H9 (cell line): Measurements from ENCODE around the gene DNM1. TPM values are rescaled to one million over a fixed set of nuclear protein-coding genes. Genes with fewer than 3 reads are reported as not detected.

Experiments
- DNase-seq: peaks from one replicate; pipeline ENCODE4 v3.0.0-alpha.2; 2017
- H2AFZ ChIP-seq: one replicate; pipeline ENCODE4 v1.6.1; 2013; ENCODE audit warnings: mild to moderate bottlenecking, low read length, control low read depth, moderate library complexity
- H2AK5ac ChIP-seq: 2 replicates; pipeline ENCODE4 v1.6.1; 2013; ENCODE audit warnings: low read length, control low read depth, mixed read lengths; ENCODE audit not compliant: insufficient read length
- H2BK120ac ChIP-seq: one replicate; pipeline ENCODE4 v1.6.1; 2013; ENCODE audit warnings: low read depth, mild to moderate bottlenecking, low read length, control low read depth, inconsistent platforms; ENCODE audit not compliant: poor library complexity, severe bottlenecking
- H2BK12ac ChIP-seq: 2 replicates; pipeline ENCODE4 v1.6.1; 2013; ENCODE audit warnings: low read length, control low read depth, mixed read lengths, low read depth; ENCODE audit not compliant: insufficient read length
- H2BK15ac ChIP-seq: 2 replicates; pipeline ENCODE4 v1.6.1; 2013; ENCODE audit warnings: low read depth, low read length, control low read depth
- H2BK20ac ChIP-seq: one replicate; pipeline ENCODE4 v1.6.1; 2013; ENCODE audit warnings: low read depth, mild to moderate bottlenecking, low read length, control low read depth, inconsistent platforms; ENCODE audit not compliant: poor library complexity, severe bottlenecking
- H2BK5ac ChIP-seq: 2 replicates; pipeline ENCODE4 v1.6.1; 2013; ENCODE audit warnings: low read length, control low read depth, mixed read lengths; ENCODE audit not compliant: insufficient read length
- H3K14ac ChIP-seq: 2 replicates; pipeline ENCODE4 v1.6.1; 2013; ENCODE audit warnings: low read length, control low read depth; ENCODE audit not compliant: insufficient read depth
- H3K18ac ChIP-seq: 2 replicates; pipeline ENCODE4 v1.6.1; 2013; ENCODE audit warnings: low read depth, mild to moderate bottlenecking, mixed read lengths, low read length, control low read depth; ENCODE audit not compliant: insufficient read length
- H3K23ac ChIP-seq: 2 replicates; pipeline ENCODE4 v1.6.1; 2013; ENCODE audit warnings: low read length, control low read depth, mixed read lengths, low read depth; ENCODE audit not compliant: insufficient read length
- H3K23me2 ChIP-seq: 2 replicates; pipeline ENCODE4 v1.6.1; 2013; ENCODE audit warnings: low read depth, mild to moderate bottlenecking, mixed read lengths, low read length, control low read depth; ENCODE audit not compliant: insufficient read length, poor library complexity, severe bottlenecking
- H3K27ac ChIP-seq: 2 replicates; pipeline ENCODE4 v1.5.1; 2013; ENCODE audit warnings: low read length, control low read depth, mixed read lengths, low read depth; ENCODE audit not compliant: insufficient read length
- H3K27me3 ChIP-seq: 2 replicates; pipeline ENCODE4 v1.6.1; 2013; ENCODE audit warnings: low read length, control low read depth, inconsistent platforms; ENCODE audit not compliant: insufficient read depth
- H3K4ac ChIP-seq: 2 replicates; pipeline ENCODE4 v1.6.1; 2013; ENCODE audit warnings: low read depth, mild to moderate bottlenecking, control low read depth, inconsistent platforms, low read length, moderate library complexity
- H3K4me1 ChIP-seq: 2 replicates; pipeline ENCODE4 v1.6.1; 2013; ENCODE audit warnings: low read length, control low read depth, inconsistent platforms; ENCODE audit not compliant: insufficient read depth
- H3K4me2 ChIP-seq: 2 replicates; pipeline ENCODE4 v1.6.1; 2013; ENCODE audit warnings: low read length, control low read depth, mixed read lengths; ENCODE audit not compliant: insufficient read length, insufficient read depth
- H3K56ac ChIP-seq: 2 replicates; pipeline ENCODE4 v1.6.1; 2013; ENCODE audit warnings: low read depth, mild to moderate bottlenecking, mixed read lengths, low read length, control low read depth; ENCODE audit not compliant: insufficient read length
- H3K79me1 ChIP-seq: 2 replicates; pipeline ENCODE4 v1.6.1; 2013; ENCODE audit warnings: low read depth, mild to moderate bottlenecking, moderate library complexity, low read length, control low read depth, inconsistent platforms; ENCODE audit not compliant: insufficient read depth, poor library complexity, severe bottlenecking
- H3K79me2 ChIP-seq: 2 replicates; pipeline ENCODE4 v1.6.1; 2013; ENCODE audit warnings: low read length, control low read depth, inconsistent platforms; ENCODE audit not compliant: insufficient read depth
- H3K9ac ChIP-seq: 2 replicates; pipeline ENCODE4 v1.6.1; 2013; ENCODE audit warnings: low read length, control low read depth, mixed read lengths; ENCODE audit not compliant: insufficient read length; ENCODE audit errors: extremely low read depth
- H3K9me3 ChIP-seq: one replicate; pipeline ENCODE4 v1.6.1; 2013; ENCODE audit warnings: low read depth, low read length, inconsistent platforms; ENCODE audit not compliant: control insufficient read depth
- H3T11ph ChIP-seq: one replicate; pipeline ENCODE4 v1.6.1; 2013; ENCODE audit warnings: mild to moderate bottlenecking, low read length, control low read depth, inconsistent platforms
- H4K20me1 ChIP-seq: one replicate; pipeline ENCODE4 v1.6.1; 2013; ENCODE audit not compliant: control insufficient read depth, insufficient read length, insufficient read depth
- H4K5ac ChIP-seq: 2 replicates; pipeline ENCODE4 v1.6.1; 2013; ENCODE audit warnings: low read depth, mild to moderate bottlenecking, mixed read lengths, low read length, control low read depth; ENCODE audit not compliant: insufficient read length
- H4K8ac ChIP-seq: replicated peaks from 2 replicates; pipeline ENCODE4 v1.6.1; 2013; ENCODE audit warnings: low read length, control low read depth, mixed read lengths, low read depth; ENCODE audit not compliant: insufficient read length
- H4K91ac ChIP-seq: 2 replicates; pipeline ENCODE4 v1.6.1; 2013; ENCODE audit warnings: low read depth, mild to moderate bottlenecking, moderate library complexity, mixed read lengths, low read length, control low read depth; ENCODE audit not compliant: insufficient read length
- H3K27ac Mint-ChIP-seq, 3 experiments: 2 replicates in 2 of 3; 3 replicates in 1 of 3; pipeline ENCODE4 v1.8.0; 2020 to 2021; ENCODE audit warnings: mixed read lengths in 3 of 3, mild to moderate bottlenecking in 1 of 3, moderate library complexity in 1 of 3
- H3K27me3 Mint-ChIP-seq: 2 replicates; pipeline ENCODE4 v1.8.0; 2021; ENCODE audit warnings: low read depth, mild to moderate bottlenecking, moderate library complexity, mixed read lengths
- H3K36me3 Mint-ChIP-seq, 3 experiments: 2 replicates in 2 of 3; 3 replicates in 1 of 3; pipeline ENCODE4 v1.8.0; 2020 to 2021; ENCODE audit warnings: low read depth in 3 of 3, mixed read lengths in 3 of 3; ENCODE audit not compliant: insufficient read depth in 1 of 3
- H3K4me1 Mint-ChIP-seq, 2 experiments: 2 replicates each; pipeline ENCODE4 v1.8.0; 2020; ENCODE audit warnings: mixed read lengths in 2 of 2
- H3K4me3 Mint-ChIP-seq, 2 experiments: 2 replicates in 1 of 2; 3 replicates in 1 of 2; pipeline ENCODE4 v1.8.0; 2020 to 2021; ENCODE audit warnings: mild to moderate bottlenecking in 2 of 2, mixed read lengths in 2 of 2, moderate library complexity in 1 of 2
- H3K9me3 Mint-ChIP-seq, 2 experiments: 2 replicates in 1 of 2; 3 replicates in 1 of 2; pipeline ENCODE4 v1.8.0; 2020; ENCODE audit warnings: mild to moderate bottlenecking in 2 of 2, mixed read lengths in 2 of 2, moderate library complexity in 1 of 2
- CTCF ChIP-seq: fragments of 200-600 bp; sonication (generic); conservative IDR thresholded peaks from 3 replicates; pipeline ENCODE4 v1.8.0; 2021; ENCODE audit warnings: antibody characterized with exemption, mild to moderate bottlenecking
- WGBS: extraction: QIAGEN DNeasy Blood & Tissue Kit; methylation state at CpG from one replicate; pipeline ENCODE4 v1.1.7; 2013; ENCODE audit warnings: missing lambda C conversion rate, low lambda C conversion rate, mixed read lengths; ENCODE audit not compliant: insufficient read length; ENCODE audit errors: extremely low coverage; 5-methylcytosine and 5-hydroxymethylcytosine counted together
- total RNA-seq: library from RNA; stranded (reverse); gene quantifications from 2 replicates; pipeline ENCODE4 v1.2.1, GENCODE V29; 2021

Gene DNM1
- total RNA-seq, 1 experiment from 2014 or later, result 58.0 TPM

- H3K4me1 ChIP-seq, result peaks cover 6% of the 10 kb centered on the region; the same call in 1 of the 2 replicates
- no peak overlapping the region for H2AFZ ChIP-seq
- no peak overlapping the region for H4K8ac ChIP-seq
- peak overlapping the region; percentile 83 for H3K4me2 ChIP-seq
- H3K79me2 ChIP-seq, result no peaks in the 10 kb centered on the region
- no peak overlapping the region for H3K9ac ChIP-seq
- no peak overlapping the region for H2BK12ac ChIP-seq
- no peaks in the 10 kb centered on the region for H3K27me3 ChIP-seq
- no peak overlapping the region for H2BK20ac ChIP-seq
- WGBS, result no CpG with 5 or more reads among the region's 2 CpGs
- no peaks in the 10 kb centered on the region for H4K20me1 ChIP-seq
- no peak overlapping the region for H3K27ac ChIP-seq
- H3K4me3 Mint-ChIP-seq, result peak overlapping the region; percentile 68 to 90
- no peaks in the 10 kb centered on the region for H3K9me3 Mint-ChIP-seq
- TF ChIP-seq CTCF, result no peak
- peak overlapping the region in 2 of 3 experiments; percentile 9 to 96; a peak in 2 of 7 replicates for H3K27ac Mint-ChIP-seq
- H4K91ac ChIP-seq, result no peak overlapping the region
- H3K27me3 Mint-ChIP-seq, result no peaks in the 10 kb centered on the region; the same call in 1 of the 2 replicates
- H3K4ac ChIP-seq, result no peak overlapping the region
- no peak overlapping the region for H3T11ph ChIP-seq
- no peak overlapping the region for H3K14ac ChIP-seq
- DNase-seq, result no peak
- no peak overlapping the region for H2AK5ac ChIP-seq
- H2BK5ac ChIP-seq, result no peak overlapping the region
- no peak overlapping the region for H2BK120ac ChIP-seq
- H3K4me1 Mint-ChIP-seq, result peaks cover 23 to 28% of the 10 kb centered on the region in 2 experiments
- no peaks in the 10 kb centered on the region for H3K79me1 ChIP-seq
- no peak overlapping the region for H2BK15ac ChIP-seq
- no peak overlapping the region for H3K23ac ChIP-seq
- peaks cover 0 to 1% (median 0%) of the 10 kb centered on the region in 3 experiments; a peak in 1 of 7 replicates for H3K36me3 Mint-ChIP-seq
- H4K5ac ChIP-seq, result no peak overlapping the region
- no peaks in the 10 kb centered on the region for H3K9me3 ChIP-seq
- H3K23me2 ChIP-seq, result peaks cover 8% of the 10 kb centered on the region
- H3K18ac ChIP-seq, result no peak overlapping the region
- H3K56ac ChIP-seq, result no peak overlapping the region
These were observed 543 bp upstream of the DNM1 start for GRCh38 chr9:128202648-128203023.
